RPMI7951 (cell line): ENCODE data around the gene GLRB. TPM values are rescaled to one million over a fixed set of nuclear protein-coding genes. Genes with fewer than 3 reads are reported as not detected.
"Not testable (repeated sequence)": the region's sequence is repeated elsewhere in the genome, so short reads cannot be mapped to it uniquely, and the experiment has no call there.

Experiments
- DNase-seq: peaks from one replicate; pipeline ENCODE4 v3.0.0-alpha.2; 2012; ENCODE audit warnings: low read depth
- total RNA-seq: library from RNA; depleted of rRNA; stranded (reverse); fragments of >200 nt; shearing (Covaris generic); gene quantifications from 2 replicates; pipeline ENCODE4 v1.2.3, GENCODE V29; 2014; rRNA removed

The GLRB gene
- total RNA-seq = 9.8 and 11.1 TPM in 2 replicates

DNA sequence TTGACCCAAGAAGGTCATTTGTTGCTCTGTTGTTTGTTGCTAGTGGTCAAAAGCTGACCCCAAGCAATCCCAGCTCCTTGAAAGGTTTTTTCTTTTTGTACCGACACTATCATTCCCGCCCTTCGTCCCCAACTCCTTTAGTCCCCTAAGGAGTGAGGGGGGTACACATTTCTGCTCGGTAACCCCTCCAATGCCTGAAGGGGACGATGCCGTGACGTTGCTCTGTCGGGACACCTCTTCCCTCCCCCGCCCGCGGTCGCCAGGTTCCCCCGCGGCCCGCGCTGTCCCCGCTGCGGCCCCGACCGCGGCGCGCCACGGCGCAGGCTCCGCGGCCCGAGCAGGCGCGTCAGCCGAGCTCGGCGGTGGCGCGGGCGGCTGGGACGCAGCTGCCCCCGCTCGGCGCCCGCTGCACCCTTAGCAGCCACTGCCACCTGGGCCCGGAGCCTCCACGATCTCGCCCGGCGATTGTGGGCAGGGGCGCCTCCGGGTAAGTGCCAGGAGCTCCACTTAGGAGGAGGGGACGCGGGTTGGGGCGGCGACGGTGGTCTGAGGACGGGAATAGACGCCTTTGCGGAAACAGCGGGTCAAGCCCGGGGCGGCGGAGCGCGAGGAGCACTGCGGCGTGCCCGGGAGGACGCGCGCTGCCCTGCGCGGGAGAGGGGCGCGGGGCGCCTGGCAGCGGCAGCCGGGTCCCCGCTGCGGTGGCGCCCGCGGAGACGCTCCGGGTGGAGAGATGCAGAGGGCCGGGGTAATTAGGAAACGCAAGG lies at the start of gene GLRB:
Gene GLRB (plus strand): TSS at position 340 of the 767 bp plus-strand sequence. CDS start 1,875 bp downstream, outside the sequence.
- peak; percentile 42 for DNase-seq

- DNase-seq = no peak
Observed at GRCh38 chr4:157035471-157035870, 40.5 kb upstream of the GLRB start.

DNA sequence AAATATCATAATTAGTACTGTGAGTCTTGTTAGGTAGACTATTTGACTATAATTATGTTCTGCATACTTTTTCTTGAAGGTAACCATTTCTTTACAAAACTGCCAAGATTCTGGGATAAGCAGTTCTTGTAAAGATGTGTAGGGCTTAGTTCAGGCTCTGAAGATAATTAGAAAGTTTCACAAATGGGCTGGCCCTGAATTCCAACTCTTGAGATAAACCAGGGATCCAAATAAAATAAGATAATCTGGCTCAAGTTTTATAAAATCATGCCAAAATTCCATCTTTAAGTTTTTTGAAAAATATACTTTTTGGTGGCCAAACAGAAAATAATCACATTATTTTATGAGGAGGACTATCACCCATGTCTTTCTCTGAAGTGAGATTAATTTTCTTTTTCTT lies 35.5 kb upstream of the GLRB start:
- DNase-seq = no peak

DNA sequence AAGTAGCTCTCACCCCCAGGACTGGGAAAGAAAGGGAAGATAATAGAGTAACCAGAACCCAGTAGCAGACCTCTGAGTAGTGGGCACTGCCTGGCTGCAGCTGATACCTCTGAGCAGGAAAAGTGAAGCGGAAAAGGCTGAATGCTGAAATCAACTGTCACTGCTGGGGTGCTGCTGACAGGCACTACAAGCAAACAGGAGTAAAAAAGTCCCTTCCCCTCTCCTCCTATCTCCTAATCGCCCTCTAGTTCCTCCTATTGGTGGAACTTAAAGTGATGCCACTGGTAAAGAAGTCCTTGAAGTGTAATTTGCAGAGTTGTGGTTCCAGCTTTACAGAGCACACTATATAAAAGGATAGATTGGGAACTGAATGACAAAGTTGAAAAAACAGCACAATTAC lies 32.8 kb upstream of the GLRB start:
- peak; percentile 67 for DNase-seq

DNA sequence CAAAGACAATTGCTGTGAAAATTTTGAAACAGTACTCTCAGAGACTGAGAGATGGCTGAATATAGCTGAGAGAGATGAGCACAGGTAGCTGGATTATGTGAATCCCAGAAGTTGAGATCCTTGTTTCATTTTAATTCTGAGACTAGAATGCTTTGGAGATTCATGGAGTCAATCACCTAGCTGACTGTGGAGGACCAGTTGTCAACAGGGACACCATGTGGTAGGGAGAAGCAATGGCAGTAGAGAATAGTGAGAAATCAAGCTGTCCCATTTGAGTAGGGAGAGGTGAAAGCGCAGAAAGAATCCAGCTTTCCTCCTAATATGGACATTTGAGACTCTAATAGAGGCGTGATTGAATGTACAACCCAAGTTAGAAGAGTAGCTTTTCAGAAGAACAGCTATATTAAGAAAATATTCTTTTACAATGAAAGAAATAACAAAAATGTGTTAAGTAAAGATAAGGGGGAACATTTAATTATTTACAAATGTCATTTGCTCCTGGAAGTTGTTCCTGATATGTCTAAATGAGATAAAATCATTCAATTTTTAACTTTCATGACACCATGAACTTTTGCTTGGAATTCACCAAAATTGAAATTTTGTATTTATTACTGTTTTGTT lies 30.3 kb upstream of the GLRB start:
- DNase-seq = peak; percentile 78

GRCh38 chr4:157048248-157048647 lies 27.7 kb upstream of the GLRB start:
- peak; percentile 28 for DNase-seq

DNA sequence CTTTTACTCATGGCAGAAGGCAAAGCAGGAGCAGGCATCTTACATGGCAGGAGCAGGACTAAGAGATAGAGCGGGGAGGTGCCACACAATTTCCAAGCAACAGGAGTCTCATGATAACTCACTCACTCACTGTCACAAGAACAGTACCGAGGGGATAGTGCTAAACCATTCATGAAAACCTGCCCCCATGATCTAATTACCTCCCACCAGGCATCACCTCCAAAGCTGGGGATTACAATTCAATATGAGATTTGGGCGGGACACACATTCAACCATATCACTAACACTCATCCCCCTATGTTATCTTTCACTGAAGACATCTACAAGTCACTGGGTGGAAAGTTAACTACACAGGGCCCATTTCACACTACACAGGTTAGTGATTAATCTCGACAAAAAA lies 25.4 kb upstream of the GLRB start:
- no peak for DNase-seq

- peak; percentile 60 for DNase-seq
Observed at GRCh38 chr4:157052429-157053040, 23.4 kb upstream of the GLRB start.

DNA sequence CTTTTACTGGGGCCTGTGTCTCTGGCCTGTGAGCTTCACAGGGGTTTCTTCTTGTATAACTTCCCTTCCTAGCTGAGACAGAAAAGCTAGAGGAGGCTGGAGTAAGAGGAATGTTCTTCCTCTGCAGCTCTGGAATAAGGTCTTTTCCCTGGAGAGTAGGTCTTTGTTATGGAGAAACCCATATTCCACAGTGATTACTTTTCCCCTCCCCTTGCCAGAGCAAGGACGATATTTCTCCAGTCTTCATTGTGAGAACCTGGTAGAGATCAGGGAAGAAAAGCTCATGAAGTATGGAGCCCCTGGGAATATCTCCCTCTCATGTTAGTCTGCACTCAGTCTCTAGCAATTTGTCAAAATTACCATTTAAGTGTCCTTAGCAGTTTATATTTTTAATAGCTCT lies 18.7 kb upstream of the GLRB start:
- no peak for DNase-seq

GRCh38 chr4:157058899-157059298 lies 17.1 kb upstream of the GLRB start:
- DNase-seq = not testable (repeated sequence)

DNA sequence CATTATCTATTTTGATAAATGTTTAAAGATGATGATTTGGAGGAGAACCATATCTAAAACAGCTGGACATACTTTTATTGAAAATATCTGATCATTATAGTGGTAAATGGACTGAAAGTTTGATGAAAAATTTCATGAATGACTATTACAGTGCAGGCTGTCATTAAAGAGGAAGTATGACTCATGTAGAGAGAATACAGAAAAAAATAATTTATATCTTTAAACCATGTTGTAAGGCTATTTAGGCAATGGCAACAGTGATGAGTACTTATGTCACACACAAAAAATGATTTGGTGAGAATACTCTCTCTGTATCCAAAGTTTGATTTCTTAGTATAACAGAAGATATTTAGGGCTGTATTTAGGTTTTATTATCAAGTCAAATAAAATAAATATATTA lies 3.9 kb upstream of the GLRB start:
- DNase-seq = no peak

DNA sequence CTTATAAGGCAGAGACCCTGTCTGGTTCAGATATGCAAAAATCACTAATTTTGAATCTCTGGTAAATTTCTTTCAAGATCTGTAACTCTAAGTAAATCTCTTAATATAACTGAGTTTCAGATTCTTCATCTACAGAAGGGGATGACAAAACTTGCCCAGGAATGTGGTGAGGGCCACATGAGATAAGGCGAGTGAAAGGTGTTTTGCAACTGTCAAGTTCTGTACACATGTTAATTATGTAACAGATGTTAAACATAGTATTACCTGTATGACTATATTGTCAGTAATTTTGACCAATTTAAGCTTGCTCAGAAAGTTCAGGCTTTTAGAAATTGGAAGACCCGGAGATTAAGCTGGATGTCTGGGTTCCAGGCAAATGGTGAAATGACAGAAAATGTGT lies 549 bp upstream of the GLRB start:
- no peak for DNase-seq

- no peak for DNase-seq
Observed at GRCh38 chr4:157076578-157076947, 613 bp downstream of the GLRB start.

GRCh38 chr4:157079441-157079840 lies 3.5 kb downstream of the GLRB start:
- no peak for DNase-seq

- DNase-seq = no peak
Observed at GRCh38 chr4:157080605-157081004, 4.7 kb downstream of the GLRB start.

DNA sequence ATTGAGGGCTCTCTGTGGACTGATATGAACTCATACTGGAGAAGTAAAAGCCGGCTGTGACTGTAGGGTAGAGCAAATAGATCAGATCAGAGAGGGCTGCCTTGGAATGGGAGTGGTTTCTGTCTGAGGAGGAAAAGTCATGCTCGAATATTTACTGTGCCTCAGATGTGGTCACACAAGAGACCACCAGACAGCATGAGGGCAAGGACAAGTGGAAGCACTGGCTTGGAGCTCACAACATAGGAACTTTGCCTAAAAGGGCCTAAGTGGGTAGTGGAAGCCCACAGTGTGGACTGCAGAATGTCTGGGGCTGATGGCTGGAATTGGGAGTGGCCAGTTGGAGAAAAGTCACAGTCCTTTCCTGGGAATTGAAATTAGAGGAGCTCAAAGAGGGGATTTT lies 19.8 kb downstream of the GLRB start:
- no peak for DNase-seq

GRCh38 chr4:157096439-157096838 lies 20.5 kb downstream of the GLRB start:
- no peak for DNase-seq

GRCh38 chr4:157099506-157099905 lies 23.6 kb downstream of the GLRB start:
- no peak for DNase-seq

DNA sequence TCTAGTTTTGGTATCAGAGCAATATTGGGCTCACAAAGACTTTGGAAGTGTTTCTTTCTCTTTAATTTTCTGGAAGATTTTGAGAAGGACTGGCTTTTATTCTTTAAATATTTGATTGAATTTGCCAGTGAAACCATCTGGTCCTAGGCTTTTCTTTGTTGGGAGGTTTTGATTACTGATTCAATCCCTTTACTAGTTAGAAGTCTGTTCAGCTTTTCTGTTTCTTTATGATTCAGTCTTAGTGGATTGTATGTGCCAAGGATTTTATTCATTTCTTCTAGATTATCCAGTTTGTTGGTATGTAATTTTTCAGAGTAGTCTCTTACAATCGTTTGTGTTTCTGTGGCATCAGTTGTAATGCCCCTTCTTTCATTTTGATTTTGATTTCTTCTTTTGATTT lies 28.6 kb downstream of the GLRB start:
- DNase-seq = no peak

DNA sequence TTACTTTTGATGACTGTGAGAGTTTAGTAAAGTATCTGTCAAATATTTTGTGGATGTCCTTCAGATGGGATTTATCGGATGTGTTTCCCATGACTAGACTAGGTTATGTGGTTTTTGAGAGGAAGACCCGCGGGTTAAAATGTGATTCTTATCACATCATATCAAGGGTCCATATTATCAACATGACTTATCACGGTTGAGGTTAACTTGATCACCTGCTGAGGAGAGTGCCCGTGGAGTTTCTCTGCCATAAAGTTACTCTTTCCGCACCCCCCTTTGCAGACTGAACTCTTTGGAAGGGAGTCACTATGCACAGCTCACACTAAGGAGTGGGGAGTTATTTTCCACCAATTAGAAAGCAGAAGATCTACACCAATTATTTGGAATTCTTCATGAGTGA lies 38.7 kb downstream of the GLRB start:
- no peak for DNase-seq

- DNase-seq = peak; percentile 57
Observed at GRCh38 chr4:157115613-157116335, 39.8 kb downstream of the GLRB start.

GRCh38 chr4:157121401-157121800 lies 45.5 kb downstream of the GLRB start:
- DNase-seq = peak; percentile 50
